ENCODE measurements around the gene CMC2.

The CMC2 gene

GRCh38 chr16:80993834-80994233, 12.9 kb downstream of the CMC2 start:
- no peak for TF ChIP-seq POLR2AphosphoS5 (IDR thresholded peaks at IDR 0.05; ENCODE audit: low read depth, low read length)
- no peak for TF ChIP-seq FOXP2 (optimal IDR thresholded peaks at IDR 0.05; ENCODE audit: borderline replicate concordance, extremely low read depth, extremely low read length, insufficient read depth)
- TF ChIP-seq REST (IDR thresholded peaks at IDR 0.05; ENCODE audit: insufficient read depth in 1 of 2, low read depth in 2 of 2, low read length in 2 of 2) = no peak
- no peak for TF ChIP-seq TAF1 (IDR thresholded peaks at IDR 0.05; ENCODE audit: borderline replicate concordance, insufficient read depth, low read length)
- TF ChIP-seq SIN3A (IDR thresholded peaks at IDR 0.05; ENCODE audit: borderline replicate concordance, insufficient read depth, low read length) = no peak

GRCh38 chr16:80993307-80993706, 13.4 kb downstream of the CMC2 start:
- no peak for TF ChIP-seq FOXP2 (optimal IDR thresholded peaks at IDR 0.05; ENCODE audit: borderline replicate concordance, extremely low read depth, extremely low read length, insufficient read depth)
- TF ChIP-seq SIN3A (IDR thresholded peaks at IDR 0.05; ENCODE audit: borderline replicate concordance, insufficient read depth, low read length) = no peak
- no peak for TF ChIP-seq POLR2AphosphoS5 (IDR thresholded peaks at IDR 0.05; ENCODE audit: low read depth, low read length)
- TF ChIP-seq REST (IDR thresholded peaks at IDR 0.05; ENCODE audit: insufficient read depth in 1 of 2, low read depth in 2 of 2, low read length in 2 of 2) = no peak
- TF ChIP-seq TAF1 (IDR thresholded peaks at IDR 0.05; ENCODE audit: borderline replicate concordance, insufficient read depth, low read length) = no peak

- TF ChIP-seq POLR2AphosphoS5 (IDR thresholded peaks at IDR 0.05; ENCODE audit: low read depth, low read length) (no peak), TAF1 (IDR thresholded peaks at IDR 0.05; ENCODE audit: borderline replicate concordance, insufficient read depth, low read length) (no peak), REST (IDR thresholded peaks at IDR 0.05; ENCODE audit: insufficient read depth in 1 of 2, low read depth in 2 of 2, low read length in 2 of 2) (no peak), FOXP2 (optimal IDR thresholded peaks at IDR 0.05; ENCODE audit: borderline replicate concordance, extremely low read depth, extremely low read length, insufficient read depth) (no peak), SIN3A (IDR thresholded peaks at IDR 0.05; ENCODE audit: borderline replicate concordance, insufficient read depth, low read length) (no peak)
These were observed 13.9 kb downstream of the CMC2 start for GRCh38 chr16:80992676-80993293.

- no peak for TF ChIP-seq TAF1 (IDR thresholded peaks at IDR 0.05; ENCODE audit: borderline replicate concordance, insufficient read depth, low read length)
- no peak for TF ChIP-seq FOXP2 (optimal IDR thresholded peaks at IDR 0.05; ENCODE audit: borderline replicate concordance, extremely low read depth, extremely low read length, insufficient read depth)
- no peak for TF ChIP-seq REST (IDR thresholded peaks at IDR 0.05; ENCODE audit: insufficient read depth in 1 of 2, low read depth in 2 of 2, low read length in 2 of 2)
- no peak for TF ChIP-seq SIN3A (IDR thresholded peaks at IDR 0.05; ENCODE audit: borderline replicate concordance, insufficient read depth, low read length)
- no peak for TF ChIP-seq POLR2AphosphoS5 (IDR thresholded peaks at IDR 0.05; ENCODE audit: low read depth, low read length)
These were observed 14.8 kb downstream of the CMC2 start for GRCh38 chr16:80991792-80992430.
